A549 (cell line): ENCODE results near the gene EIF3B. TPM values are rescaled to one million over a fixed set of nuclear protein-coding genes. Genes with fewer than 3 reads are reported as not detected.

Experiments
- ATAC-seq, 2 experiments: fragments of 200-7000 bp in 1 of 2; fragments of >200 bp in 1 of 2; cut with Nextera tagmentation in 1 of 2; cut with Tn5 transposase in 1 of 2; 3 replicates each; pipeline versions ENCODE4 v1.8.0 to v1.9.1; 2018 to 2020; ENCODE audit warnings: mild to moderate bottlenecking in 1 of 2, moderate library complexity in 1 of 2
- CTCF ChIA-PET: fragments of 300-600 bp; sonication (Branson Sonifier 250); formaldehyde crosslinking; extraction: SDS; loops from one replicate; lab custom pipeline; 2021; ENCODE audit warnings: antibody characterized with exemption, inconsistent platforms; lab: Yijun Ruan, JAX
- POLR2A ChIA-PET: fragments of 350-600 bp; formaldehyde crosslinking; extraction: SDS; loops from one replicate; lab custom pipeline; 2021; ENCODE audit warnings: antibody characterized with exemption, inconsistent platforms; lab: Yijun Ruan, JAX
- DNase-seq, 2 experiments: peaks; one replicate each; pipeline versions ENCODE4 v3.0.0 to v3.0.0-alpha.2; 2011 to 2016; ENCODE audit warnings: low read depth in 1 of 2, low spot score in 1 of 2
- FAIRE-seq: peaks from 2 replicates; lab custom pipeline; 2011; peaks lifted over from hg19 to GRCh38; lab: Jason Lieb, UNC
- H3K27ac ChIP-seq, 2 experiments: fragments of >200 bp; sonication (Bioruptor Twin); formaldehyde crosslinking; 3 replicates each; pipeline ENCODE4 v1.5.1; 2016 to 2017
- H3K4me1 ChIP-seq: fragments of >200 bp; sonication (Bioruptor Twin); formaldehyde crosslinking; 3 replicates; pipeline ENCODE4 v1.6.1; 2016
- H3K4me2 ChIP-seq: fragments of >200 bp; sonication (Bioruptor Twin); formaldehyde crosslinking; 3 replicates; pipeline ENCODE4 v1.6.1; 2016
- H3K4me3 ChIP-seq: fragments of >200 bp; sonication (Bioruptor Twin); formaldehyde crosslinking; 3 replicates; pipeline ENCODE4 v1.5.1; 2016
- H3K9me3 ChIP-seq: fragments of >200 bp; sonication (Bioruptor Twin); formaldehyde crosslinking; 3 replicates; pipeline ENCODE4 v1.6.1; 2016
- CEBPB ChIP-seq, 2 experiments: fragments of >200 bp in 1 of 2; sonication (Bioruptor Twin) in 1 of 2; formaldehyde crosslinking in 1 of 2; IDR thresholded peaks; 2 replicates each; pipeline ENCODE4 v1.6.1; 2012 to 2016
- CHD2 ChIP-seq: fragments of 150-350 bp; IDR thresholded peaks from 2 replicates; pipeline ENCODE4 v1.6.1; 2014; ENCODE audit warnings: low read length; ENCODE audit not compliant: partially characterized antibody
- CTCF ChIP-seq: fragments of >200 bp; sonication (Bioruptor Twin); formaldehyde crosslinking; IDR thresholded peaks from 3 replicates; pipeline ENCODE4 v1.5.1; 2016
- EHMT2 ChIP-seq: fragments of 200-600 bp; sonication (generic); IDR thresholded peaks from 2 replicates; pipeline ENCODE4 v1.6.1; 2016; ENCODE audit warnings: antibody characterized with exemption, low read depth, mild to moderate bottlenecking, moderate library complexity
- FOSB ChIP-seq: fragments of 250-450 bp; sonication (Bioruptor Pico); IDR thresholded peaks from 2 replicates; pipeline ENCODE4 v1.5.0; 2020; ENCODE audit warnings: mild to moderate bottlenecking, moderate library complexity
- HDAC2 ChIP-seq: fragments of 200-600 bp; sonication (generic); IDR thresholded peaks from 2 replicates; pipeline ENCODE4 v1.6.1; 2016
- KDM1A ChIP-seq: fragments of 200-600 bp; sonication (generic); IDR thresholded peaks from 2 replicates; pipeline ENCODE4 v1.6.1; 2016; ENCODE audit warnings: low read depth, mild to moderate bottlenecking
- MAFK ChIP-seq: fragments of 450-650 bp; IDR thresholded peaks from 2 replicates; pipeline ENCODE4 v1.6.1; 2014; ENCODE audit not compliant: partially characterized antibody
- MYC ChIP-seq: IDR thresholded peaks from 2 replicates; pipeline ENCODE4 v1.6.1; 2012; ENCODE audit warnings: mild to moderate bottlenecking, inconsistent platforms, low read length, improper control_type of control experiment, borderline replicate concordance
- PHF8 ChIP-seq: fragments of 200-600 bp; sonication (generic); IDR thresholded peaks from 2 replicates; pipeline ENCODE4 v1.6.1; 2016; ENCODE audit warnings: low read depth, mild to moderate bottlenecking, antibody characterized with exemption, moderate library complexity, borderline replicate concordance
- POLR2A ChIP-seq: IDR thresholded peaks from 2 replicates; pipeline ENCODE4 v1.6.1; 2012; ENCODE audit warnings: mild to moderate bottlenecking, low read length
- POLR2AphosphoS2 ChIP-seq: conservative IDR thresholded peaks from 2 replicates; pipeline ENCODE4 v1.6.1; 2012; ENCODE audit warnings: low read length, improper control_type of control experiment, inconsistent platforms
- RARB ChIP-seq: fragments of 250-450 bp; sonication (Bioruptor Pico); IDR thresholded peaks from 2 replicates; pipeline ENCODE4 v1.8.0; 2021; ENCODE audit warnings: mild to moderate bottlenecking, moderate library complexity
- RNF2 ChIP-seq: fragments of 200-600 bp; sonication (generic); IDR thresholded peaks from 2 replicates; pipeline ENCODE4 v1.6.1; 2016; ENCODE audit warnings: low read depth, mild to moderate bottlenecking, antibody characterized with exemption, moderate library complexity, borderline replicate concordance
- SMC3 ChIP-seq: fragments of >200 bp; sonication (Bioruptor Twin); formaldehyde crosslinking; IDR thresholded peaks from 3 replicates; pipeline ENCODE4 v1.6.1; 2018; ENCODE audit warnings: inconsistent platforms
- ZC3H11A ChIP-seq: fragments of 450-650 bp; IDR thresholded peaks from 2 replicates; pipeline ENCODE4 v1.6.1; 2014; ENCODE audit warnings: antibody characterized with exemption, mild to moderate bottlenecking
- WGBS: methylation state at CpG from one replicate; pipeline ENCODE4 v1.1.6; 2017; ENCODE audit errors: missing lambda C conversion rate; 5-methylcytosine and 5-hydroxymethylcytosine counted together
- polyA plus RNA-seq, 4 experiments: library from polyadenylated mRNA; depleted of rRNA in 3 of 4; stranded (reverse); fragments of >200 nt; fragmentation: RNase III in 1 of 4; extraction: RNeasy Plus Mini Kit Qiagen cat#74134 plus additional on column Dnase treatment in 1 of 4; gene quantifications; 2 replicates in 3 of 4; 3 replicates in 1 of 4; pipeline ENCODE4 v1.2.3, GENCODE V29; 2011 to 2017
- TF ChIP-seq, protein P1 (sequence below): fragments of 450-650 bp; IDR thresholded peaks from 2 replicates; pipeline ENCODE4 v1.6.1; 2014; ENCODE audit warnings: antibody characterized with exemption
- TF ChIP-seq, protein P2 (sequence below): IDR thresholded peaks from 2 replicates; pipeline ENCODE4 v1.6.1; 2012; ENCODE audit warnings: low read depth, borderline replicate concordance
- TF ChIP-seq, protein P3 (sequence below): IDR thresholded peaks from 2 replicates; pipeline ENCODE4 v1.6.1; 2012

The EIF3B gene
- polyA plus RNA-seq, 2 of the 4 experiments (the other 2 are of a cell fraction) = 207 to 219 TPM

DNA sequence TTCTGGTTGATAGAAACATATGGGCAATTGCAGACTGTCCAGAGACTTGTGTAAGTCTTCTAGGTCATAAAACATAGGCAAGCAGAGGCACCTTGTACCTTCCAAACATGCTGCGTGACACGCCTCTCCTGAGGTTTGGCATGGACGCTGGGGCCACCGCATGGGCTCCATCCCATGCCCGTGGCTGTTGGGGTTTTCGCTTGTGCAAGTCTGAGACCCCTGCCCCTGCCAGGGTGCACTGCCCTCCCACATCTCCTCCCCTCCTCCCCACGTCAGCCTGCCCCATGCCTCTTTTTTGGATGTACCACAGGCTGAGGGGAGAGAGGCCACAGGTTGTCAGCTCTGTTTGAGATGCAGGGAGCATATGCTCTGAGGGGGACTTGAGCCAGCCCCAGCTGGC, 19.0 kb downstream of the EIF3B start:
- ChIA-PET POLR2A (no interaction called here), CTCF (interaction anchor here (0.7 to 1.6 kb wide), 5 partner anchors 8 to 95 kb away, joined by 3 to 5 read pairs (median 4); no protein-coding TSS in a partner anchor)
- H3K4me3 ChIP-seq = no peak overlapping the region
- TF ChIP-seq, protein P1, sequence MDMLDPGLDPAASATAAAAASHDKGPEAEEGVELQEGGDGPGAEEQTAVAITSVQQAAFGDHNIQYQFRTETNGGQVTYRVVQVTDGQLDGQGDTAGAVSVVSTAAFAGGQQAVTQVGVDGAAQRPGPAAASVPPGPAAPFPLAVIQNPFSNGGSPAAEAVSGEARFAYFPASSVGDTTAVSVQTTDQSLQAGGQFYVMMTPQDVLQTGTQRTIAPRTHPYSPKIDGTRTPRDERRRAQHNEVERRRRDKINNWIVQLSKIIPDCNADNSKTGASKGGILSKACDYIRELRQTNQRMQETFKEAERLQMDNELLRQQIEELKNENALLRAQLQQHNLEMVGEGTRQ = no peak
- no peak for TF ChIP-seq MAFK
- TF ChIP-seq ZC3H11A = no peak
- no peak for TF ChIP-seq POLR2A
- TF ChIP-seq HDAC2 = no peak
- TF ChIP-seq CHD2 = no peak
- TF ChIP-seq POLR2AphosphoS2 = no peak
- TF ChIP-seq, protein P2, sequence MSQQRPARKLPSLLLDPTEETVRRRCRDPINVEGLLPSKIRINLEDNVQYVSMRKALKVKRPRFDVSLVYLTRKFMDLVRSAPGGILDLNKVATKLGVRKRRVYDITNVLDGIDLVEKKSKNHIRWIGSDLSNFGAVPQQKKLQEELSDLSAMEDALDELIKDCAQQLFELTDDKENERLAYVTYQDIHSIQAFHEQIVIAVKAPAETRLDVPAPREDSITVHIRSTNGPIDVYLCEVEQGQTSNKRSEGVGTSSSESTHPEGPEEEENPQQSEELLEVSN = no peak
- TF ChIP-seq, protein P3, sequence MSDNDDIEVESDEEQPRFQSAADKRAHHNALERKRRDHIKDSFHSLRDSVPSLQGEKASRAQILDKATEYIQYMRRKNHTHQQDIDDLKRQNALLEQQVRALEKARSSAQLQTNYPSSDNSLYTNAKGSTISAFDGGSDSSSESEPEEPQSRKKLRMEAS = no peak
- TF ChIP-seq MYC = no peak
- FAIRE-seq = no peak
- H3K27ac ChIP-seq = no peak overlapping the region
- H3K9me3 ChIP-seq = no peaks in the 10 kb centered on the region
- no peaks in the 10 kb centered on the region for H3K4me1 ChIP-seq
- ATAC-seq = no peak
- WGBS = 92% methylated on average over 6 of the region's 7 CpGs
- no peak for DNase-seq
- no peak overlapping the region for H3K4me2 ChIP-seq

GRCh38 chr7:2374401-2374800, 19.8 kb downstream of the EIF3B start:
- DNase-seq (no peak), ATAC-seq (no peak), FAIRE-seq (no peak)
- TF ChIP-seq CTCF = no peak
- no peak for TF ChIP-seq RNF2
- no peak for TF ChIP-seq PHF8
- TF ChIP-seq KDM1A = no peak
- no peak for TF ChIP-seq SMC3
- no peak for TF ChIP-seq ZC3H11A
- no peak for TF ChIP-seq RARB (CRISPR knock-in tag)
- no peak for TF ChIP-seq FOSB
- H3K4me3 ChIP-seq = no peak overlapping the region
- ChIA-PET POLR2A (no interaction called here), CTCF (interaction anchor here (1.3 to 1.6 kb wide), 3 partner anchors 9 to 27 kb away, joined by 4 to 5 read pairs (median 5); no protein-coding TSS in a partner anchor)
- H3K9me3 ChIP-seq = no peaks in the 10 kb centered on the region
- no peak overlapping the region for H3K27ac ChIP-seq
- no peak overlapping the region for H3K4me2 ChIP-seq
- WGBS = 97% methylated on average over 18 of the region's 18 CpGs
- no peaks in the 10 kb centered on the region for H3K4me1 ChIP-seq

DNA sequence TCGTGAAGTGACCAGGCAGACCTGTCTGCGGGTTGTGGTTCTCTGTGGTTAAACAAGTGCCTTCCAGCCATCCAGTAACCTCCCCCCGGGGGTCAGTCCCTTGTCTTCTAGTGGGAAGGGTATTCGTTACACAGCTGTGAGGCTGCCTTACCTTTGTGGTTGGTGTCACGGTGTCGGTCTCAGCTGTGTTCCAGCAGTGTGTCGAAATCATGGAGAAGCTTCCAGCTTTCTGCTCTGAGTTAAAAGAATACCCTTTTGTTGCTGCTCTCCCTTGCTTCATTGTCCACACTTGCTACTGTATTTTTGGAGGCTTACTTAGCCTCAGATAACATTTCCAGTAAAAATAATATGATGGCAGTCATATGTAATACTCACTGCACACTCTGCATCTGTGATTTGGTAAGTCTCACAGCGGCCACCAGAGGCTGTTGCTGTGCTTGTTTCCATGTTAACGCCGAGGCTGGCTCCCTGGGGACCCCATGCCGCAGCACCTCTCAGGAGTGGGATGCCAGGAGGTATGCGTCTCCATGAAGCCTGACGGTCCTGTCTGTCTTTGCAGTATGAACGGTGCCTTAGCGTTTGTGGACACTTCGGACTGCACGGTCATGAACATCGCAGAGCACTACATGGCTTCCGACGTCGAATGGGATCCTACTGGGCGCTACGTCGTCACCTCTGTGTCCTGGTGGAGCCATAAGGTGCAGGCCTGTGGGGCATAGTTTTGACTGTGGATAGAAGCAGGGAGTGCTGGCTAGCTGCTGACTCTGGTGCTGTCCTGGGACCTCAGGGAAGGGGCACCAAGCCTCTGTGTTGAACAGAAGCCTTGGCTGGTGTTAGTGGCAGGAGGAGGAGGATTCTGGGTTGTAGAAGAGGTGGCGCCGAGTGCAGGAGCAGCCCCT, 20.5 kb downstream of the EIF3B start:
- Histone ChIP-seq H3K9me3 (no peaks in the 10 kb centered on the region), H3K4me3 (no peak overlapping the region), H3K4me2 (no peak overlapping the region), H3K4me1 (no peaks in the 10 kb centered on the region), H3K27ac (no peak overlapping the region)
- FAIRE-seq (no peak), DNase-seq (no peak), ATAC-seq (no peak)
- 90% methylated on average over 26 of the region's 26 CpGs for WGBS
- POLR2A ChIA-PET = no interaction called here
- TF ChIP-seq CEBPB (IDR thresholded peaks at IDR 0.05) (0 out of 4 replicates have a peak, but pooled peaks of 1 of the 2 experiments have one; percentile 4), EHMT2 (no peak)
- CTCF ChIA-PET = interaction anchor here (0.6 to 1.6 kb wide), 5 partner anchors 10 to 814 kb away, joined by 3 to 5 read pairs (median 4); no protein-coding TSS in a partner anchor
